Right lobe of liver (tissue), 4 donors: ENCODE data around the gene KCNG4.

Source experiments
- POLR2A ChIP-seq: fragments of 450-650 bp; IDR thresholded peaks from one replicate; pipeline ENCODE4 v1.6.1; 2017; ENCODE audit warnings: antibody characterized with exemption, mild to moderate bottlenecking
- TF ChIP-seq, protein P1 (sequence below), 4 donors: fragments of 200-600 bp in 3 of 4; fragments of 450-650 bp in 1 of 4; IDR thresholded peaks; one replicate each; pipeline versions ENCODE4 v1.5.1 to v1.8.0; 2016 to 2022; ENCODE audit warnings: antibody characterized with exemption in 4 of 4, mild to moderate bottlenecking in 2 of 4
- donor health status: DM: no; HTN: no; CAD: no.
- donor health status: DM: no; HTN: no; CAD: no.
- donor health status: DM: no; HTN: yes; CAD: no.

DNA sequence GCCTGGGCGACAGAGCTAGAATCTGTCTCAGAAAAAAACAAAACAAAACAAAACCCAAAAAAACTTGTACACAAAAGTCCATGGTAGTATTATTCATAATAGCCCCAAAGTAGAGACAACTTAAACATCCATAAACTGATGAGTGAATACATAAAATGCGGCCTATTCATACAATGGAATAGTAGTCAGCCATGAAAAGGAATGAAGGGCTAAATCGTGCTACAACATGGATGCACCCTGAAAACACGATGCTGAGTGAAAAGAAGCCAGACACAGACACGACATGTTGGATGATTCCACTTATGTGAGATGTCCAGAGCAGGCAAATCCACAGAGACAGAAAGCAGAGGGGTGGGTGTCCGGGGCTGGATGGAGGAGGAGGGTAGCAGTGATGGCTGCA, 12.3 kb downstream of the KCNG4 start:
- TF ChIP-seq POLR2A: no peak
- TF ChIP-seq, protein P1, sequence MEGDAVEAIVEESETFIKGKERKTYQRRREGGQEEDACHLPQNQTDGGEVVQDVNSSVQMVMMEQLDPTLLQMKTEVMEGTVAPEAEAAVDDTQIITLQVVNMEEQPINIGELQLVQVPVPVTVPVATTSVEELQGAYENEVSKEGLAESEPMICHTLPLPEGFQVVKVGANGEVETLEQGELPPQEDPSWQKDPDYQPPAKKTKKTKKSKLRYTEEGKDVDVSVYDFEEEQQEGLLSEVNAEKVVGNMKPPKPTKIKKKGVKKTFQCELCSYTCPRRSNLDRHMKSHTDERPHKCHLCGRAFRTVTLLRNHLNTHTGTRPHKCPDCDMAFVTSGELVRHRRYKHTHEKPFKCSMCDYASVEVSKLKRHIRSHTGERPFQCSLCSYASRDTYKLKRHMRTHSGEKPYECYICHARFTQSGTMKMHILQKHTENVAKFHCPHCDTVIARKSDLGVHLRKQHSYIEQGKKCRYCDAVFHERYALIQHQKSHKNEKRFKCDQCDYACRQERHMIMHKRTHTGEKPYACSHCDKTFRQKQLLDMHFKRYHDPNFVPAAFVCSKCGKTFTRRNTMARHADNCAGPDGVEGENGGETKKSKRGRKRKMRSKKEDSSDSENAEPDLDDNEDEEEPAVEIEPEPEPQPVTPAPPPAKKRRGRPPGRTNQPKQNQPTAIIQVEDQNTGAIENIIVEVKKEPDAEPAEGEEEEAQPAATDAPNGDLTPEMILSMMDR (IDR thresholded peaks at IDR 0.05): no peak
